Neural cell (in vitro differentiated cells): Measurements from ENCODE around the gene SYNGR4. TPM values are rescaled to one million over a fixed set of nuclear protein-coding genes. Genes with fewer than 3 reads are reported as not detected.

ENCODE experiments used
- H2AFZ ChIP-seq: fragments of 200-600, 300-800 bp; sonication (generic), shearing (Covaris generic); 2 replicates; pipeline ENCODE4 v1.6.0; 2014; ENCODE audit warnings: low read depth, mild to moderate bottlenecking, antibody characterized with exemption, low read length, moderate library complexity
- H3F3A ChIP-seq: fragments of 200-600 bp; shearing (Covaris generic); 2 replicates; pipeline ENCODE4 v1.6.1; 2016; ENCODE audit warnings: mild to moderate bottlenecking, moderate library complexity, mixed read lengths, antibody characterized with exemption, low read length; ENCODE audit not compliant: insufficient read depth, poor library complexity, severe bottlenecking
- H3K27ac ChIP-seq: fragments of 200-600, 300-800 bp; sonication (generic), shearing (Covaris generic); 2 replicates; pipeline ENCODE4 v1.5.1; 2014; ENCODE audit warnings: mild to moderate bottlenecking, low read length, moderate library complexity
- H3K27me3 ChIP-seq: fragments of 300-800, 200-600 bp; sonication (generic), shearing (Covaris generic); 2 replicates; pipeline ENCODE4 v1.6.0; 2014; ENCODE audit warnings: mild to moderate bottlenecking, low read depth, low read length, moderate library complexity; ENCODE audit not compliant: insufficient read depth
- H3K36me3 ChIP-seq: fragments of 300-800, 200-600 bp; sonication (generic), shearing (Covaris generic); 2 replicates; pipeline ENCODE4 v1.5.1; 2014; ENCODE audit warnings: mild to moderate bottlenecking, antibody characterized with exemption, low read length, moderate library complexity; ENCODE audit not compliant: insufficient read depth
- H3K4me2 ChIP-seq: fragments of 300-800, 200-600 bp; sonication (generic), shearing (Covaris generic); 2 replicates; pipeline ENCODE4 v1.6.0; 2014; ENCODE audit warnings: mild to moderate bottlenecking, low read length
- H3K4me3 ChIP-seq: fragments of 300-800, 200-600 bp; sonication (generic), shearing (Covaris generic); 2 replicates; pipeline ENCODE4 v1.5.1; 2014; ENCODE audit warnings: mild to moderate bottlenecking, low read length, moderate library complexity
- H3K79me2 ChIP-seq: fragments of 200-600 bp; shearing (Covaris generic); replicated peaks from 2 replicates; pipeline ENCODE4 v1.6.0; 2014; ENCODE audit warnings: mild to moderate bottlenecking, low read length, moderate library complexity; ENCODE audit not compliant: insufficient read depth
- H3K9ac ChIP-seq: fragments of 300-800, 200-600 bp; sonication (generic), shearing (Covaris generic); 2 replicates; pipeline ENCODE4 v1.6.1; 2016; ENCODE audit warnings: mild to moderate bottlenecking, low read length, mixed read lengths
- H3K9me2 ChIP-seq: fragments of 200-600 bp; shearing (Covaris generic); 2 replicates; pipeline ENCODE4 v1.6.1; 2016; ENCODE audit warnings: mild to moderate bottlenecking, low read length, mixed read lengths; ENCODE audit not compliant: insufficient read depth
- H3K9me3 ChIP-seq: fragments of 200-600, 300-800 bp; sonication (generic), shearing (Covaris generic); 2 replicates; pipeline ENCODE4 v1.6.1; 2016; ENCODE audit warnings: mild to moderate bottlenecking, mixed run types, low read length, moderate library complexity, mixed read lengths
- H4K20me1 ChIP-seq: fragments of 200-600 bp; shearing (Covaris generic); 2 replicates; pipeline ENCODE4 v1.6.1; 2016; ENCODE audit warnings: mild to moderate bottlenecking, mixed run types; ENCODE audit not compliant: insufficient read depth
- CTCF ChIP-seq: fragments of 450-650 bp; IDR thresholded peaks from 2 replicates; pipeline ENCODE4 v1.5.1; 2014; ENCODE audit warnings: antibody characterized with exemption, mild to moderate bottlenecking, moderate library complexity; ENCODE audit not compliant: poor library complexity, severe bottlenecking
- EP300 ChIP-seq: fragments of 450-650 bp; conservative IDR thresholded peaks from 2 replicates; pipeline ENCODE4 v1.6.1; 2014; ENCODE audit warnings: antibody characterized with exemption, mild to moderate bottlenecking, moderate library complexity; ENCODE audit not compliant: poor library complexity, severe bottlenecking
- EZH2 ChIP-seq: fragments of 200-600, 300-800 bp; shearing (Covaris generic), sonication (generic); IDR thresholded peaks from 2 replicates; pipeline ENCODE4 v1.6.1; 2014; ENCODE audit warnings: antibody characterized with exemption, low read length, borderline replicate concordance, mild to moderate bottlenecking; ENCODE audit not compliant: insufficient read depth, poor library complexity, severe bottlenecking
- MXI1 ChIP-seq: fragments of 450-650 bp; conservative IDR thresholded peaks from 2 replicates; pipeline ENCODE4 v1.6.1; 2014; ENCODE audit warnings: antibody characterized with exemption, mild to moderate bottlenecking; ENCODE audit not compliant: poor library complexity, severe bottlenecking
- POLR2AphosphoS5 ChIP-seq: IDR thresholded peaks from 2 replicates; pipeline ENCODE4 v1.6.1; 2012
- RAD21 ChIP-seq: fragments of 450-650 bp; conservative IDR thresholded peaks from 2 replicates; pipeline ENCODE4 v1.6.1; 2014; ENCODE audit warnings: antibody characterized with exemption, mild to moderate bottlenecking, moderate library complexity
- REST ChIP-seq: IDR thresholded peaks from 2 replicates; pipeline ENCODE4 v1.6.1; 2012; ENCODE audit warnings: borderline replicate concordance
- SMC3 ChIP-seq: fragments of 450-650 bp; conservative IDR thresholded peaks from 2 replicates; pipeline ENCODE4 v1.6.1; 2014; ENCODE audit warnings: antibody characterized with exemption, mild to moderate bottlenecking, moderate library complexity; ENCODE audit not compliant: poor library complexity
- TAF1 ChIP-seq: IDR thresholded peaks from 2 replicates; pipeline ENCODE4 v1.6.1; 2012; ENCODE audit warnings: low read depth
- polyA plus RNA-seq: library from polyadenylated mRNA; depleted of rRNA; stranded (reverse); fragments of >200 nt; gene quantifications from 2 replicates; pipeline ENCODE4 v1.2.3, GENCODE V29; 2014

The SYNGR4 gene
- polyA plus RNA-seq, 1 donor from 2014 or later = not detected

- no peaks in the 10 kb centered on the region for H3F3A ChIP-seq
- H3K79me2 ChIP-seq = no peaks in the 10 kb centered on the region
- no peak overlapping the region for H3K27ac ChIP-seq
- no peak overlapping the region for H3K4me2 ChIP-seq
- TF ChIP-seq REST (no peak), CTCF (peak; percentile 29)
- H3K9me3 ChIP-seq = no peaks in the 10 kb centered on the region
- no peaks in the 10 kb centered on the region for H3K36me3 ChIP-seq
- no peaks in the 10 kb centered on the region for H3K27me3 ChIP-seq
- H3K9ac ChIP-seq = no peak overlapping the region
- H2AFZ ChIP-seq = no peak overlapping the region
- H3K4me3 ChIP-seq = no peak overlapping the region
- no peaks in the 10 kb centered on the region for H3K9me2 ChIP-seq
- no peaks in the 10 kb centered on the region for H4K20me1 ChIP-seq
Observed at GRCh38 chr19:48351341-48351752, 12.8 kb upstream of the SYNGR4 start.

- Histone ChIP-seq H3K9me2 (no peaks in the 10 kb centered on the region), H2AFZ (no peak overlapping the region), H3K27me3 (no peaks in the 10 kb centered on the region), H3K79me2 (no peaks in the 10 kb centered on the region), H3K4me3 (no peak overlapping the region), H3K36me3 (no peaks in the 10 kb centered on the region), H3K4me2 (no peak overlapping the region), H4K20me1 (no peaks in the 10 kb centered on the region), H3K9ac (no peak overlapping the region), H3F3A (no peaks in the 10 kb centered on the region), H3K27ac (no peak overlapping the region), H3K9me3 (no peaks in the 10 kb centered on the region)
- TF ChIP-seq EZH2 (no peak), CTCF (no peak), REST (no peak), TAF1 (no peak), SMC3 (no peak), EP300 (no peak), MXI1 (no peak), RAD21 (no peak), POLR2AphosphoS5 (no peak)
Observed at GRCh38 chr19:48353677-48354076, 10.5 kb upstream of the SYNGR4 start.
